HG03103 (cell line): ENCODE measurements around the gene RER1.

Experiments used
- ATAC-seq: cut with Tn5 transposase; IDR thresholded peaks from one replicate; pipeline ENCODE4 v1.9.1; 2021; ENCODE audit warnings: low read depth; ENCODE audit not compliant: unreplicated experiment

Gene RER1

DNA sequence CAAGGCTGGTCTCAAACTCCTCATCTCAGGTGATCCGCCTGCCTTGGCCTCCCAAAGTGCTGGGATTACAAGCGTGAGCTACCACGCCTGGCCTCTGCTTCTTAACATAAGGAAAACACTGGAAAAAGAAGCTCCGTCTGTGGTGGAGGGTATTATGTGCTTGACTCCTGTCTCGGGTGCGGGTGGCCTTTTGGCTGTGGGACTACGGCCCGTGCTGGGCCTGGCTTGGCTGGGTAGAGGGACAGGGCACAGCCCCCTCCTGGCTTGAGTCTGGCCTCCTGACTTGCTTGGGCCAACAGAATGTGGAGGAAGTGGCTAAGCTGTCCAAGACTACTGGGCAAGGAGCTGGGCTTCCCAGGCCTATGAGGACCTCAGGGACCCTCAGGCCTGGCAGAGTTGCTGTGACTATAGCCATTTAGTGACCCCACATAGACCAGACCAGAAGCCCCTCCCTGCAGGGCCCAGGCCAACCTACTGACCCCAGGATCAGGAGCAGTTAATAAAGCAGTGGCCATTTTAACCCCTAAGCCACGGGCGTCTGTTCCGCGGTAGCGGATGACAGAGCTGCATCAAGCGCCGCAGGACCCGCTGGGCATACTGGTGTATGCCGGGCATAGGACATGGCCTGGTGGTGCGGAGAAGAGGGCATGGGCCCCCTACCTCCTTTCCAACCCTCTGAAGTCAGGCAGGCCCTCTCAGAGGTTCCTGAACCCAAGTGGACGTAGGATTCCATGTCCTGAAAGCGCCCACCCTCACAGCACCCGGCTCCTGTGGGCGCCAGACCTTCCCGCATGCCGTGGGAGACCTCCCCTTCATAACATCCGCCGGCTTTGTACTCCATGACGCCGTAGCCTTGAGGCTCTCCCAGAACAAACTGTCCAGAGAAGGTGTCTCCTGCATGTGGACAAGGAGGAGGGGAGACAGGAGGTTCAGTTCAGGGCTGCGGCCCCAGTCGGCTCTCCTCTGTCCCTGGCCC, 4.7 kb upstream of the RER1 start:
- no peak for ATAC-seq

DNA sequence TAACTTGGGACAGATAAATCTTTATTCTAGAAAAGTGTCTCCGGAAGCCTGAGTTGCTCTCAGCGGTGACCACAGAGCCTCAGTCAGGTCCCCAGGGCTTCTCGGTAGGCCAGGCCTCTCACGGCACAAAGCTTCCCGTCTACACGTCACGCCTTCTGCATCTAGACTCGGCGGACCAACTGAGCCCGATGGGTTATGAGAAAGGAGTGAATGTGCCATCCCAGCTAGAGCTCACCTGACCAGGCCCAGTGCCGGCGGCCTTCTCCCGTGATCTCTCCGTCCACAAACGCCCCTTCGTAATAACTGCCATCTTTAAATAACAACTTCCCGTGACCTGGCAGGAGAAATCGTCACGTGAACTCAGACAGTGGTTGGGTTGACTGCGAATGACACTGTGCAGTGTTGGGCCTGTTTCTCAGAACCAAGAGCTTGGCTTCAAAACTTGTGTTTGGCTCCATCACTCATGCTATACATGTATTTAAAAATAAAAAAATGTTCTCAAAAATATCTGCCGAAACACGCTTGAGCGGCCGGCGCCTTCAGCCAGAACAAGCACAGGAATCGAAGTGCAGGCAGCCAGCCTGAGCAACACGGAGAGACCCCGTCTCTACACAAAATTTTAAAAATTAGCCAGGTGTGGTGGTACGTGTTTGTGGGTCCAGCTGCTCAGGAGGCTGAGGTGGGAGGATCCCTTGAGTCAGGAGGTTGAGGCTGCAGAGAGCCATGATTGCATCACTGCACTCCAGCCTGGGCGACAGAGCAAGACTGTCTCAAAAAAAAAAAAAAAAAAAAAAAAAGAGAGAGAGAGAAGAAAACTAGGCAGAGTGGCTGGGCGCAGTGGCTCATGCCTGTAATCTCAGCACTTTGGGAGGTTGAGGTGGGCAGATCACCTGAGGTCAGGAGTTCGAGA, 3.4 kb upstream of the RER1 start:
- ATAC-seq = no peak

DNA sequence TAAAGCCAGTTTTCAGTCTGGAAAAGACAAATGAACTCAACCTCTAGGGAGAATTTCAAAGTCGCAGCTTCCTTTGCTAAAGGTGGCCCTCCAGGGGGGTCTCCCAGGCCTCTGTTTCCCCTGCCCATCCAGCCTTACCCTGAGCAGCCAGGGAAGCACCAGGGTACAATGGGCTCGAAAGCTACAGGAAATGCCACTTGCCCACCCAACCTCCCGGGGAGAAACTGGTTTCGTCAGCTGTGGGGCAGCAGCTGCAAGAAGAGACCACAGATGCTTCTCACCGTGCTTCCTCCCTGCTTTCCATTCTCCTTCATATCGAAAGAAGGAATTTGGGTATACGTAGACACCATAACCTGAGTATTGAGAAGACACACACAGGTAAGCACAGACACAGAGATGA, 2.0 kb upstream of the RER1 start:
- no peak for ATAC-seq

GRCh38 chr1:2391931-2392509, 379 bp downstream of the RER1 start:
- no peak for ATAC-seq

DNA sequence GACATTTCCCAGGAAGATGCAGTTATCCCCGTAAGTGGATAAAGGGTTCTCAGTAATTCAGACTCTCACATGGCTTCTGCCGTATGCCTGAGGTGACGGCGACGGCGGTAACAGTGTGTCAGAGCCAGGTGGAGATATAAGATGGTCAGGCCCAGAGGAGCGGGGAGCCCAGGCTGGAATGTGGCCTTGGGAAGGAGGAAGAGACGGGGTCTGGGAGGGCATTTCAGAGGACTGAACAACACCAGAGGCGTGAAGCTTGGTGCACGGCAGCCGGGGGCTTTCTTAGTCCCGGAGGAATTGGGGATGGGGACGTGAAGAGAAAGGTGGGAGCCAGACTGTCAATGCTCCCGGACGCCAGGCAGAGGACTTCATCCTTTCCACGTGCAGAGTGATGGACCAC, 1.0 kb downstream of the RER1 start:
- no peak for ATAC-seq

GRCh38 chr1:2393471-2393877, 1.8 kb downstream of the RER1 start:
- ATAC-seq = no peak

GRCh38 chr1:2394220-2394619, 2.6 kb downstream of the RER1 start:
- ATAC-seq = no peak

GRCh38 chr1:2394761-2395160, 3.1 kb downstream of the RER1 start:
- no peak for ATAC-seq

DNA sequence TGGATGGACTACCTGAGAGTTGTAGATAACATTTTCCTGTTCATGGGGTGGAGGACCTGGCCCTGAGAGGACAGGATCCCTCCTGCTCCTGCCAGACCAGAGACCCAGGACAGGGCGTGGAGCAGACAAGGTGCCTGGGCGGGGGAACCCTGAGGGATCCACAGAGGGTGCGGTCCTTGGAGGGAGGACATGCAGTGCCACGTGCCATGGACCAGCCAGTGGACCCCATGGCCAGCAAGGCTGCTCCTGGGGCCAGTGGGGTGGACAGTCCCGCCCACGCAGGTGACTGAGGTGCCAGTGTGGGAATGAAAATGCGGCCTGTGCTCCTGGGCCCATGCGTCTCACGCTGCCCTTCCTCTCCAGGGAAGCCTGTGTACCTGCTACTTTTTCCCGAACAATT, 3.6 kb downstream of the RER1 start:
- ATAC-seq = no peak

- ATAC-seq = no peak
Observed at GRCh38 chr1:2396059-2396458, 4.4 kb downstream of the RER1 start.

DNA sequence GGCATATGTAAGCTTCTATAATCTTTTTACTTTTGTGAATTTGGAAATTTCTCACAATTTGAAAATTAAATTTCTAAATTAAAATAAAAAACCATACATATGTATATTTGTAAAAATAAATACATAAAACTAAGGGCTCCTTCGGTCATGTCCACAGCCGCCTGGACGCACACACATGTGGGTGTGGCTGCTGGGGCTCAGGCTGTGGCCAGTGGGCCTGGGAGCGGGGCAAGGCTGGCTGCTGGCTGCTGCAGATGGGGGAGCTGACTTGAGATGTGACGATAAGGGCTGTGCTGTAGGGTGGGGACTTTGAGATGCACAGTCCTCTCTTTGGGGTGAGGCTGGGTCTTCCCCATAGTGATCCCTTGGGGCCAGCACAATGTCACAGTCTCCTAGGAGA, 4.8 kb downstream of the RER1 start:
- no peak for ATAC-seq

DNA sequence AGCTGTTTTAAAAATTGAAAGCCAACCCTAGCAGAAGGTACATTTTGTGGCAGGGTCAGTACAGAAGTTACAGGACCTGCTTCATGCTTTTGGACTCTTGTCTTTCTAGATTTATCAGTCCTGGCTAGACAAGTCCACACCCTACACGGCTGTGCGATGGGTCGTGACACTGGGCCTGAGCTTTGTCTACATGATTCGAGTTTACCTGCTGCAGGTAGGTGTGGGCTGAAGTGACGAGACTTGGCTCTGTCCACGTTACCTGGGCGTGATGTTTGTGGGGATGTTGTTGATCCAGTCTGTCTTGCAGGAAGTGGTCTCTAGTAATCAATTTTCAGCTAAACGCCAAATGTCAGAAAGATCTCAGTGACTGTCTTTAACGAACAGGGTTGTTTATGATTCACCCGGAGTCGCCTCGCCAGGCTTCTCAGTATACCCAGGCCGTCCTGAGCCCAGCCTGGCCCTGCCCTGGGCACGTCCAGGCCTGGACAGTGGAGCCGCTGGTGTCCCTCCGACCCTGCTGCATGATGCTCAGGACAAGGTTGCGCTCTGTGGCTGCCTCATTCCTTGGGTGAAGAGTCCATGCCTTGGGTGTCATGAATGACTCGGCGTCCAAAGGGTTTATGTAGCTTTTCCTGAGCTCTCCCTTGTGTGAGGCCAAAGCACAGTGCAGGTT, 5.5 kb downstream of the RER1 start:
- no peak for ATAC-seq

DNA sequence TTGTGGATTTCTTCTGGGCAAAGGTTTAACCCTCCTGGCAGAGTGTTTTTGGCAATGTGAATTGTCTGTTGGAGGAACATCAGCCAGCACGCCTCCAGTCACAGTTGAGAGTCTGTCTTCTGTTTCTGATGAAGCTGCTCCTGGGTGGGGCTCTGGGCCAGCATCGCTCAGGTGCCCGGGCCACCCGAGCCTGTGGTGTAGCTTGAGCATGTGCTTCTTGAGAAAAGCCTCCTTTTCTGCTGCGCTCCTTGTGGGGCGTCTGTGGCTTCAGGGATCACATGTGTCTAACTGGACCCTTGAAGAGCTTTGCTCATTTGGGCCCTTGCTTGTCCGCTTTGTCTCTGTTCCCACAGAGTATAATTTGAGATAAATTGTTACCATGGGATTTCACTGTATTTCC, 7.2 kb downstream of the RER1 start:
- no peak for ATAC-seq

GRCh38 chr1:2399890-2400575, 8.4 kb downstream of the RER1 start:
- ATAC-seq = no peak

DNA sequence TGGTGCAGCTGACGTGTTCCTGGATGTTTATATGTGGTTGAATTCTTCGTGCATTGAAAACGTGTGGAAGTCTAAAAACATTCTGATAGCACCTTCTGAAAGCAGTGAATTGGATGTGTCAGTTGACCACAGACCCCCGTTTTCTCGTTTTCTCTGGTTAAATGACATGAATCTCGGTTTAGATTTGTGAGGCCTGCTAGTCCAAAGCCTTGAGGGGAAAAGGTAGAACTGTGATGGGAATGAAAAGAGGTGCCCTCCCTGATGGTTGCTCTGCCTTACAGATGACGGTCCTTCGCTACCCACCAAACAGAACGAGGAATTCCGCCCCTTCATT, 8.9 kb downstream of the RER1 start:
- no peak for ATAC-seq

DNA sequence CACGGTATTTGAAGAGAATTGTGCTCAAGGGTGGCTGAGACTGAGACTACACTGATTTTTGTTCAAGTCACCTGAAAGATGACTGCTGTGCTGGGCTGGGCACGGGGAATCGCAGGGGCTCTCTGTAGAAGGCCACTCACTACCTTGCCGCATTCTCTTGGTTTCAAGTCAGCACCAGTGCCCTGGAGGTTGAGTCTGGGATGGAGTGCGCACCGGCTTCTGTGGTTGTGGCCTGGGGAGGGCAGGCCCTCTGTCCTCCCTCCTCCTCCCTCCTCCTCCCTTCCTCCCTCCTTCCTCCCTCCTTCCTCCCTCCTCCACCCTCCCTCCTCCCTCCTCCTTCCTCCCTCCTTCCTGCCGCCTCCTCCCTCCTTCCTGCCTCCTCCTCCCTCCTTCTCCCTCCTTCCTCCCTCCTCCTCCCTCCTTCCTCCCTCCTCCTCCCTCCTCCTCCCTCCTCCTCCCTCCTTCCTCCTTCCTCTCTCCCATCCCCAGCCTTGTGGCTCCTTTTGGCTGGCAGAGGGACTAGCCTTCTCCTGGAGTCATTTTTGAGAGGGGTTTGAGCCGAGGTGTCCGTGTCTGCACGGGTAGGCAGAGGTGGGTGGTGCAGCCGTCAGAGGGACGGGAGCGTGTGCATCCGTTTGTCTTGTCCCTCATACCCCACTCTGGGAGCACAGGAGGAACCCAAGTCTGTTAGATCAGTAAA, 9.5 kb downstream of the RER1 start:
- ATAC-seq = no peak

- ATAC-seq = no peak
Observed at GRCh38 chr1:2402420-2402819, 10.8 kb downstream of the RER1 start.

- ATAC-seq = no peak
Observed at GRCh38 chr1:2403273-2403672, 11.6 kb downstream of the RER1 start.

DNA sequence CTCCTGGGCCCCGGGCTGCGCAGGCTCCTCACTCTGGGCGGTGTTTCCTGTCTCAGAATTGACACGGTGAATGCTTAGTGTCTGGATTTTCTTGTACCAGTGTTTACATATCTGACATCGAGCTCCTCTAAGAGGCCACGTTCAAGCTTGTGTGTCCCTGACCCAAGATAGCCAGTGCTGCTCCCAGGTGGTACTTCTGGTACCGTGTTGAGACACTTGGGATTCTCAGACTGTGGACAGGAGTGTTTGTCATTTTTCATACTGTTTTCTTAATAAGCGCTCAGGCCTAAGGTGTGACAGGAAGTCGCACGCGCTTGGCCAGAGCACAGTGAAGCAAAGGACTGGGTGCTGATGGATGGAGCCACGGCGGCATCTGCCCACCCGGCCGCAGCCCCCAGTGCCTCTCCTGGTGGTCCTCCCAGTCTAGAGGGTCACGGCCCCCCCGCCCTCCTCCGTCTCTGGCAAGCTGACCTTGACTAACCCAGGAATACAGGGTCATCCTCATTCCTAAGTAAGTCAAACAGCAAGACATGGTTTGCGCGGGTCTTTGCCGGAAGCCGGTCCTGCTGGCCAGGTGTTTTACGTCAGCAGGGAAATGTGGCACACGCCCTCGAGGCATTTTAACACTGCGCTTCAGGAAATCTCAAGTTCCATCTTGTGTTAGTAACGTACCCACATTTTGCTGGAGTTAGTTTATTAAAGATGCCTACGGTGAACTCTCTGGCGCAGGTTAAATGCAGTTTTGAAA, 12.7 kb downstream of the RER1 start:
- ATAC-seq = no peak
